BE2C (cell line): ENCODE measurements around the gene FRMD5.

Source experiments
- DNase-seq: peaks from one replicate; pipeline ENCODE4 v3.0.0-alpha.2; 2020
- H3K27me3 ChIP-seq: fragments of 250-450 bp; sonication (Bioruptor Pico); 2 replicates; pipeline ENCODE4 v1.5.1; 2020; ENCODE audit warnings: mild to moderate bottlenecking
- H3K36me3 ChIP-seq: fragments of 250-450 bp; sonication (Bioruptor Pico); 2 replicates; pipeline ENCODE4 v1.5.1; 2020; ENCODE audit warnings: mild to moderate bottlenecking
- H3K4me1 ChIP-seq: fragments of 250-450 bp; sonication (Bioruptor Pico); 2 replicates; pipeline ENCODE4 v1.5.1; 2020
- H3K4me3 ChIP-seq: 2 replicates; pipeline ENCODE4 v1.5.1; 2011; ENCODE audit warnings: low read depth, low read length
- H3K9me3 ChIP-seq: fragments of 250-450 bp; sonication (Bioruptor Pico); 2 replicates; pipeline ENCODE4 v1.5.1; 2020
- CTCF ChIP-seq: IDR thresholded peaks from 2 replicates; pipeline ENCODE4 v1.5.1; 2012; ENCODE audit warnings: mild to moderate bottlenecking, low read depth, low read length

The FRMD5 gene

DNA sequence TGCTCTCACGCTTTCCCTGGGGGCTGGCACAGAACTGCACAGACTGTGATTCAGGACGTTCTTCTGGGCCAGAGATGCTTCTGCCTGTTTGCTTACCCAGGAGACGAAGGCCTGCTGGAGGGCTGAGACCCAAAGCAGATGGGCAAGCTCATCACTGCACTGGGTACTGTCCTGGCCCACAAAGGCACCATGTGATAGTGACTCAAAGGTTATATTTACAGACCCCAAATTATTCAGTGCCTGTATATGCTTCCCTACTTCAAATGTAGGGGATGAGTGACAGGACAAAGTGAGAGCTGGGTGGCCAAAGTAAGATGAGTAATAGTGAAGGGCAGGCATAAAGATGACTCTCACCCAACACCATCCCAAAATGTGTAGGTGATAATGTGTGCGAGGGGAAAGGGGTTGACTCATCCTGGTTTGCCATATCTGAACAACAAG, 240.9 kb downstream of the FRMD5 start:
- H3K36me3 ChIP-seq = no peaks in the 10 kb centered on the region
- no peak for DNase-seq
- H3K4me1 ChIP-seq = no peaks in the 10 kb centered on the region
- no peaks in the 10 kb centered on the region for H3K9me3 ChIP-seq
- no peak overlapping the region for H3K4me3 ChIP-seq
- no peaks in the 10 kb centered on the region for H3K27me3 ChIP-seq
- no peak for TF ChIP-seq CTCF

DNA sequence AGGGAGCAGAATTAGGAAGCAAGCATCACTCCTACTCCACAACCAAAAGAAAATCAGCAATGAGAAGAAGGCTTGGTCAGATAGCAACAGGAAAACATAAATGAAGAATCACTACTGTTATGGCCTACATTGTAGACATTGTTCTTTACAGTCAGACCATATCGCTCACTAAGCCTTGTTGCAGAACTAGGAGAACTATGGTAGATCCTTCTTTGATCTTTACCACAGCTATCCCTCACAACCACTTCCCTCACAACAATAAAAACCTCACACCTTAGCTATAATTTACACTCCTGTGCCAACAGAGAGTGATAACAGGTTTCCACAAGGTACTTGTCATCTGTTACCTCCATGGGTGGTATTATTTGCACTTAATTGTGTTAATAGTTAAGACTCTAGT, 241.7 kb downstream of the FRMD5 start:
- no peak for TF ChIP-seq CTCF
- no peaks in the 10 kb centered on the region for H3K27me3 ChIP-seq

GRCh38 chr15:43950531-43950930, 244.5 kb downstream of the FRMD5 start:
- Histone ChIP-seq H3K4me1 (no peaks in the 10 kb centered on the region), H3K36me3 (no peaks in the 10 kb centered on the region), H3K9me3 (no peaks in the 10 kb centered on the region), H3K27me3 (no peaks in the 10 kb centered on the region), H3K4me3 (no peak overlapping the region)
- TF ChIP-seq CTCF = no peak
- no peak for DNase-seq

More for the DNA sequence above, 241.7 kb downstream of the FRMD5 start:
- no peaks in the 10 kb centered on the region for H3K4me1 ChIP-seq
- H3K36me3 ChIP-seq = no peaks in the 10 kb centered on the region
- no peak for DNase-seq
- no peaks in the 10 kb centered on the region for H3K9me3 ChIP-seq
- no peak overlapping the region for H3K4me3 ChIP-seq

- no peak for TF ChIP-seq CTCF
- Histone ChIP-seq H3K4me3 (no peak overlapping the region), H3K36me3 (no peaks in the 10 kb centered on the region), H3K4me1 (no peaks in the 10 kb centered on the region), H3K9me3 (no peaks in the 10 kb centered on the region), H3K27me3 (no peaks in the 10 kb centered on the region)
- DNase-seq = no peak
Observed at GRCh38 chr15:43948691-43949325, 246.3 kb downstream of the FRMD5 start.

DNA sequence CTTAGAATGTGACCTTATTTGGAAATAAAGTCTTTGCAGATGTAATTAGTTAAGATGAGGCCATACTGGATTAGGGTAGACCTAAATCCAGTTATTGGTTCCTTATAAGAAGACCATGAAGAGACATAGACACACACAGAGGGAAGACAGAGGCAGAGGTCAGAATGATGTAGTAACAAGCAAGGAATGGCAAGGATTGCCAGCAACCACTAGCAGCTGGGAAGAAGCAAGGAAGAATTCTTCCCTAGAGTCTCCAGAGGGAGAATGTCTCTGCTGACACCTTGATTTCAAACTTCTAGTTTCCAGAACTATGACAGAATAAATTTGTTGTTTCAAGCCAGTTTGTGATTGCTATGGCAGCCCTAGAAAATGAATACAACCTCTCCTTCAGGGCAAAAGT, 251.6 kb downstream of the FRMD5 start:
- Histone ChIP-seq H3K36me3 (no peaks in the 10 kb centered on the region), H3K4me3 (no peak overlapping the region), H3K27me3 (no peaks in the 10 kb centered on the region), H3K9me3 (no peaks in the 10 kb centered on the region), H3K4me1 (no peaks in the 10 kb centered on the region)
- DNase-seq = no peak
- no peak for TF ChIP-seq CTCF

- no peaks in the 10 kb centered on the region for H3K27me3 ChIP-seq
- H3K36me3 ChIP-seq = no peaks in the 10 kb centered on the region
- no peak overlapping the region for H3K4me3 ChIP-seq
- no peak for TF ChIP-seq CTCF
- H3K9me3 ChIP-seq = no peaks in the 10 kb centered on the region
- no peaks in the 10 kb centered on the region for H3K4me1 ChIP-seq
- no peak for DNase-seq
Observed at GRCh38 chr15:43942194-43942593, 252.9 kb downstream of the FRMD5 start.
